ENCODE measurements around the gene RAB11B. TPM values are rescaled to one million over a fixed set of nuclear protein-coding genes. Genes with fewer than 3 reads are reported as not detected.

Gene RAB11B
- total and polyA plus RNA-seq, 2 of the 13 experiments (the other 11 are each of a cell fraction or from before 2014, with no cell fraction given), result 6.0 to 28.4 TPM

DNA sequence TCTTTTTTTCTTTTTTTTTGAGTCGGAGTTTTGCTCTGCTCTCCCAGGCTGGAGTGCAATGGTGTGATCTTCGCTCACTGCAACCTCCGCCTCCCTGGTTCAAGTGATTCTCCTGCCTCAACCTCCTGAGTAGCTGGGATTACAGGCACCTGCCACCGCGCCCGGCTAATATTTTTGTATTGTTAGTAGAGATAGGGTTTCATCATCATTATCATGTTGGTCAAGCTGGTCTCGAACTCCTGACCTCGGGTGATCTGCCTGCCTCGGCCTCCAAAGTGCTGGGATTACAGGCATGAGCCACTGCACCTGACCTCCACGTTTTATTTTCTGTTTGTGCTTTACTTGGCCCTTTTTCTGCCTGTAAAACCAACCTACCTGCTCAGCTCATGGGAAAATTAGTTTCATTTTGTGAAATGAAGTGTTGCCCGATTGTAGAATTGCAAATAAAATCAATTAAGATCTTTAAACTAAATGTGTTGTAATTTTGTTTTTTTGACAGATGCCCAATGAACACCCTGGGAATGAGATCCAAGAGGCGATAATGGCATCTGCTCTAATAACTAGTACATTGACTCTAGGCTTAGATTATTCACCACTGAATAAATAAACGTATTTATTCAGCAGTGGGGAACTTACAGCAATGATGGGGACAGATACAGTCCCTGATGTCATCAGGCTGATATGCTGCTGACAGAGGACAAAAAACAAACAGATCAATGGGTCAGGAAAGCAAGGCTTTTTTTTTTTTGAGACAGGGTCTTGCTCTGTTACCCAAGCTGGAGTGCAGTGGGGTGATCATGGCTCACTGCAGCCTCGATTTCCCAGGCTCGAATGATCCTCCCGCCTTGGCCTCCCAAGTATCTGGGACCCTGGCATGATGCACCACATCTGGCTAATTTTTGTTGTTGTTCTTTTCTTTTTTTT is 2.2 kb upstream of the RAB11B start (continued):
- TF ChIP-seq, protein P1, sequence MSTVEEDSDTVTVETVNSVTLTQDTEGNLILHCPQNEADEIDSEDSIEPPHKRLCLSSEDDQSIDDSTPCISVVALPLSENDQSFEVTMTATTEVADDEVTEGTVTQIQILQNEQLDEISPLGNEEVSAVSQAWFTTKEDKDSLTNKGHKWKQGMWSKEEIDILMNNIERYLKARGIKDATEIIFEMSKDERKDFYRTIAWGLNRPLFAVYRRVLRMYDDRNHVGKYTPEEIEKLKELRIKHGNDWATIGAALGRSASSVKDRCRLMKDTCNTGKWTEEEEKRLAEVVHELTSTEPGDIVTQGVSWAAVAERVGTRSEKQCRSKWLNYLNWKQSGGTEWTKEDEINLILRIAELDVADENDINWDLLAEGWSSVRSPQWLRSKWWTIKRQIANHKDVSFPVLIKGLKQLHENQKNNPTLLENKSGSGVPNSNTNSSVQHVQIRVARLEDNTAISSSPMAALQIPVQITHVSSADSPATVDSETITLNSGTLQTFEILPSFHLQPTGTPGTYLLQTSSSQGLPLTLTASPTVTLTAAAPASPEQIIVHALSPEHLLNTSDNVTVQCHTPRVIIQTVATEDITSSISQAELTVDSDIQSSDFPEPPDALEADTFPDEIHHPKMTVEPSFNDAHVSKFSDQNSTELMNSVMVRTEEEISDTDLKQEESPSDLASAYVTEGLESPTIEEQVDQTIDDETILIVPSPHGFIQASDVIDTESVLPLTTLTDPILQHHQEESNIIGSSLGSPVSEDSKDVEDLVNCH (CRISPR knock-in tag; IDR thresholded peaks at IDR 0.05), result no peak
- TF ChIP-seq, protein P2, sequence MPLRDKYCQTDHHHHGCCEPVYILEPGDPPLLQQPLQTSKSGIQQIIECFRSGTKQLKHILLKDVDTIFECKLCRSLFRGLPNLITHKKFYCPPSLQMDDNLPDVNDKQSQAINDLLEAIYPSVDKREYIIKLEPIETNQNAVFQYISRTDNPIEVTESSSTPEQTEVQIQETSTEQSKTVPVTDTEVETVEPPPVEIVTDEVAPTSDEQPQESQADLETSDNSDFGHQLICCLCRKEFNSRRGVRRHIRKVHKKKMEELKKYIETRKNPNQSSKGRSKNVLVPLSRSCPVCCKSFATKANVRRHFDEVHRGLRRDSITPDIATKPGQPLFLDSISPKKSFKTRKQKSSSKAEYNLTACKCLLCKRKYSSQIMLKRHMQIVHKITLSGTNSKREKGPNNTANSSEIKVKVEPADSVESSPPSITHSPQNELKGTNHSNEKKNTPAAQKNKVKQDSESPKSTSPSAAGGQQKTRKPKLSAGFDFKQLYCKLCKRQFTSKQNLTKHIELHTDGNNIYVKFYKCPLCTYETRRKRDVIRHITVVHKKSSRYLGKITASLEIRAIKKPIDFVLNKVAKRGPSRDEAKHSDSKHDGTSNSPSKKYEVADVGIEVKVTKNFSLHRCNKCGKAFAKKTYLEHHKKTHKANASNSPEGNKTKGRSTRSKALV (CRISPR knock-in tag; IDR thresholded peaks at IDR 0.05), result no peak; the same call in 1 of the 2 replicates
- TF ChIP-seq ZNF207 (IDR thresholded peaks at IDR 0.05; ENCODE audit: borderline replicate concordance) (no peak), ZNF703 (CRISPR knock-in tag; IDR thresholded peaks at IDR 0.05; ENCODE audit: borderline replicate concordance) (no peak), ZFP1 (CRISPR knock-in tag; IDR thresholded peaks at IDR 0.05) (no peak), TAF15 (IDR thresholded peaks at IDR 0.05; ENCODE audit: low read depth, low read length, poor library complexity, severe bottlenecking) (no peak), ZNF556 (CRISPR knock-in tag; IDR thresholded peaks at IDR 0.05; ENCODE audit: borderline replicate concordance) (0 out of 2 replicates have a peak, but pooled peaks have one; percentile 25), ZNF333 (CRISPR knock-in tag; IDR thresholded peaks at IDR 0.05; ENCODE audit: borderline replicate concordance) (no peak; the same call in 1 of the 2 replicates), JDP2 (CRISPR knock-in tag; IDR thresholded peaks at IDR 0.05; ENCODE audit: borderline replicate concordance) (no peak), ONECUT2 (CRISPR knock-in tag; IDR thresholded peaks at IDR 0.05) (peak; percentile 96), CEBPB (IDR thresholded peaks at IDR 0.05; ENCODE audit: borderline replicate concordance, low read depth, low read length) (peak; percentile 75), SAP130 (CRISPR knock-in tag; IDR thresholded peaks at IDR 0.05; ENCODE audit: low read depth) (peak; percentile 87), ZNF160 (CRISPR knock-in tag; IDR thresholded peaks at IDR 0.05) (no peak), IKZF1 (IDR thresholded peaks at IDR 0.05) (no peak), ZNF777 (CRISPR knock-in tag; IDR thresholded peaks at IDR 0.05) (no peak), KMT2B (CRISPR knock-in tag; IDR thresholded peaks at IDR 0.05) (no peak; the same call in 1 of the 2 replicates)
- TF ChIP-seq, protein P3, sequence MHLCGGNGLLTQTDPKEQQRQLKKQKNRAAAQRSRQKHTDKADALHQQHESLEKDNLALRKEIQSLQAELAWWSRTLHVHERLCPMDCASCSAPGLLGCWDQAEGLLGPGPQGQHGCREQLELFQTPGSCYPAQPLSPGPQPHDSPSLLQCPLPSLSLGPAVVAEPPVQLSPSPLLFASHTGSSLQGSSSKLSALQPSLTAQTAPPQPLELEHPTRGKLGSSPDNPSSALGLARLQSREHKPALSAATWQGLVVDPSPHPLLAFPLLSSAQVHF (CRISPR knock-in tag; IDR thresholded peaks at IDR 0.05), result 0 out of 2 replicates have a peak, but pooled peaks have one; percentile 26
- TF ChIP-seq, protein P4, sequence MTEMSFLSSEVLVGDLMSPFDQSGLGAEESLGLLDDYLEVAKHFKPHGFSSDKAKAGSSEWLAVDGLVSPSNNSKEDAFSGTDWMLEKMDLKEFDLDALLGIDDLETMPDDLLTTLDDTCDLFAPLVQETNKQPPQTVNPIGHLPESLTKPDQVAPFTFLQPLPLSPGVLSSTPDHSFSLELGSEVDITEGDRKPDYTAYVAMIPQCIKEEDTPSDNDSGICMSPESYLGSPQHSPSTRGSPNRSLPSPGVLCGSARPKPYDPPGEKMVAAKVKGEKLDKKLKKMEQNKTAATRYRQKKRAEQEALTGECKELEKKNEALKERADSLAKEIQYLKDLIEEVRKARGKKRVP (CRISPR knock-in tag; IDR thresholded peaks at IDR 0.05), result peak in 1 of 2 experiments; percentile 89; a peak in 2 of 4 replicates
- TF ChIP-seq, protein P5, sequence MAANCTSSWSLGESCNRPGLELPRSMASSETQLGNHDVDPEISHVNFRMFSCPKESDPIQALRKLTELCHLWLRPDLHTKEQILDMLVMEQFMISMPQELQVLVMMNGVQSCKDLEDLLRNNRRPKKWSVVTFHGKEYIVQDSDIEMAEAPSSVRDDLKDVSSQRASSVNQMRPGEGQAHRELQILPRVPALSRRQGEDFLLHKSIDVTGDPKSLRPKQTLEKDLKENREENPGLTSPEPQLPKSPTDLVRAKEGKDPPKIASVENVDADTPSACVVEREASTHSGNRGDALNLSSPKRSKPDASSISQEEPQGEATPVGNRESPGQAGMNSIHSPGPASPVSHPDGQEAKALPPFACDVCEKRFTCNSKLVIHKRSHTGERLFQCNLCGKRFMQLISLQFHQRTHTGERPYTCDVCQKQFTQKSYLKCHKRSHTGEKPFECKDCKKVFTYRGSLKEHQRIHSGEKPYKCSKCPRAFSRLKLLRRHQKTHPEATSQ (CRISPR knock-in tag; IDR thresholded peaks at IDR 0.05; ENCODE audit: borderline replicate concordance), result 0 out of 2 replicates have a peak, but pooled peaks have one; percentile 23
- TF ChIP-seq, protein P6, sequence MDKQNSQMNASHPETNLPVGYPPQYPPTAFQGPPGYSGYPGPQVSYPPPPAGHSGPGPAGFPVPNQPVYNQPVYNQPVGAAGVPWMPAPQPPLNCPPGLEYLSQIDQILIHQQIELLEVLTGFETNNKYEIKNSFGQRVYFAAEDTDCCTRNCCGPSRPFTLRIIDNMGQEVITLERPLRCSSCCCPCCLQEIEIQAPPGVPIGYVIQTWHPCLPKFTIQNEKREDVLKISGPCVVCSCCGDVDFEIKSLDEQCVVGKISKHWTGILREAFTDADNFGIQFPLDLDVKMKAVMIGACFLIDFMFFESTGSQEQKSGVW (CRISPR knock-in tag; IDR thresholded peaks at IDR 0.05; ENCODE audit: borderline replicate concordance), result no peak
